Left ventricle myocardium inferior (tissue), 1 donor: ENCODE data around the gene RSRC1. TPM values are rescaled to one million over a fixed set of nuclear protein-coding genes. Genes with fewer than 3 reads are reported as not detected.

Experiments
- DNase-seq: peaks from one replicate; pipeline ENCODE4 v3.0.0-alpha.2; 2020
- H3K27ac ChIP-seq: fragments of 200-600 bp; replicated peaks from 2 replicates; pipeline ENCODE4 v1.8.0; 2021
- H3K27me3 ChIP-seq: fragments of 200-600 bp; 2 replicates; pipeline ENCODE4 v1.8.0; 2021; ENCODE audit warnings: low read depth
- H3K36me3 ChIP-seq: fragments of 200-600 bp; 2 replicates; pipeline ENCODE4 v1.8.0; 2021
- H3K4me1 ChIP-seq: fragments of 200-600 bp; 2 replicates; pipeline ENCODE4 v1.8.0; 2021
- H3K4me3 ChIP-seq: fragments of 200-600 bp; 2 replicates; pipeline ENCODE4 v1.8.0; 2021; ENCODE audit warnings: mild to moderate bottlenecking, moderate library complexity
- H3K9me3 ChIP-seq: fragments of 200-600 bp; replicated peaks from 2 replicates; pipeline ENCODE4 v1.8.0; 2021
- intact Hi-C: fragments of 100-400 bp; cut with micrococcal nuclease; formaldehyde crosslinking; loops from one replicate; pipeline ENCODE4 v1.11.0; 2022
- total RNA-seq: library from RNA; stranded (reverse); fragmentation: NEBNext Ultra II Directional; extraction: Animal tissue kit (Norgen Biotek cat#: 25700); gene quantifications from one replicate; pipeline ENCODE4 v1.2.1, GENCODE V29; 2021
- TF ChIP-seq, protein P1 (sequence below): fragments of 200-600 bp; IDR thresholded peaks from 2 replicates; pipeline ENCODE4 v1.8.0; 2021; ENCODE audit warnings: antibody characterized with exemption, mild to moderate bottlenecking, borderline replicate concordance
- donor health status: DM: no; HTN: yes; CAD: no; lungs with severe emphysema.

The RSRC1 gene
- total RNA-seq, 1 donor from 2014 or later = 19.1 TPM

- H3K27ac ChIP-seq = no peak overlapping the region
- H3K4me3 ChIP-seq = no peak overlapping the region
- H3K9me3 ChIP-seq = peaks cover 24% of the 10 kb centered on the region
- no peak for DNase-seq
- no peaks in the 10 kb centered on the region for H3K27me3 ChIP-seq
- TF ChIP-seq, protein P1, sequence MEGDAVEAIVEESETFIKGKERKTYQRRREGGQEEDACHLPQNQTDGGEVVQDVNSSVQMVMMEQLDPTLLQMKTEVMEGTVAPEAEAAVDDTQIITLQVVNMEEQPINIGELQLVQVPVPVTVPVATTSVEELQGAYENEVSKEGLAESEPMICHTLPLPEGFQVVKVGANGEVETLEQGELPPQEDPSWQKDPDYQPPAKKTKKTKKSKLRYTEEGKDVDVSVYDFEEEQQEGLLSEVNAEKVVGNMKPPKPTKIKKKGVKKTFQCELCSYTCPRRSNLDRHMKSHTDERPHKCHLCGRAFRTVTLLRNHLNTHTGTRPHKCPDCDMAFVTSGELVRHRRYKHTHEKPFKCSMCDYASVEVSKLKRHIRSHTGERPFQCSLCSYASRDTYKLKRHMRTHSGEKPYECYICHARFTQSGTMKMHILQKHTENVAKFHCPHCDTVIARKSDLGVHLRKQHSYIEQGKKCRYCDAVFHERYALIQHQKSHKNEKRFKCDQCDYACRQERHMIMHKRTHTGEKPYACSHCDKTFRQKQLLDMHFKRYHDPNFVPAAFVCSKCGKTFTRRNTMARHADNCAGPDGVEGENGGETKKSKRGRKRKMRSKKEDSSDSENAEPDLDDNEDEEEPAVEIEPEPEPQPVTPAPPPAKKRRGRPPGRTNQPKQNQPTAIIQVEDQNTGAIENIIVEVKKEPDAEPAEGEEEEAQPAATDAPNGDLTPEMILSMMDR = no peak
- H3K36me3 ChIP-seq = no peaks in the 10 kb centered on the region
- no peaks in the 10 kb centered on the region for H3K4me1 ChIP-seq
- intact Hi-C loops = no loop called here
Observed at GRCh38 chr3:158369279-158369678, 259.4 kb downstream of the RSRC1 start.

- H3K27me3 ChIP-seq = no peaks in the 10 kb centered on the region
- DNase-seq = no peak
- H3K4me3 ChIP-seq = no peak overlapping the region
- H3K4me1 ChIP-seq = no peaks in the 10 kb centered on the region
- intact Hi-C loops = no loop called here
- TF ChIP-seq, protein P1 = no peak
- H3K27ac ChIP-seq = no peak overlapping the region
- no peaks in the 10 kb centered on the region for H3K36me3 ChIP-seq
- H3K9me3 ChIP-seq = no peaks in the 10 kb centered on the region
Observed at GRCh38 chr3:158379517-158379916, 269.6 kb downstream of the RSRC1 start.

GRCh38 chr3:158381262-158381868 lies 271.5 kb downstream of the RSRC1 start:
- intact Hi-C loops = no loop called here
- TF ChIP-seq, protein P1 = no peak
- no peak for DNase-seq
- H3K36me3 ChIP-seq = no peaks in the 10 kb centered on the region
- H3K27me3 ChIP-seq = no peaks in the 10 kb centered on the region
- H3K9me3 ChIP-seq = no peaks in the 10 kb centered on the region
- H3K4me1 ChIP-seq = no peaks in the 10 kb centered on the region
- H3K4me3 ChIP-seq = no peak overlapping the region
- H3K27ac ChIP-seq = no peak overlapping the region

- no peak overlapping the region for H3K27ac ChIP-seq
- H3K4me3 ChIP-seq = no peak overlapping the region
- intact Hi-C loops = no loop called here
- no peaks in the 10 kb centered on the region for H3K9me3 ChIP-seq
- DNase-seq = no peak
- H3K27me3 ChIP-seq = no peaks in the 10 kb centered on the region
- TF ChIP-seq, protein P1 = no peak
- H3K4me1 ChIP-seq = peaks cover 6% of the 10 kb centered on the region
- H3K36me3 ChIP-seq = no peaks in the 10 kb centered on the region
Observed at GRCh38 chr3:158382479-158382878, 272.6 kb downstream of the RSRC1 start.

DNA sequence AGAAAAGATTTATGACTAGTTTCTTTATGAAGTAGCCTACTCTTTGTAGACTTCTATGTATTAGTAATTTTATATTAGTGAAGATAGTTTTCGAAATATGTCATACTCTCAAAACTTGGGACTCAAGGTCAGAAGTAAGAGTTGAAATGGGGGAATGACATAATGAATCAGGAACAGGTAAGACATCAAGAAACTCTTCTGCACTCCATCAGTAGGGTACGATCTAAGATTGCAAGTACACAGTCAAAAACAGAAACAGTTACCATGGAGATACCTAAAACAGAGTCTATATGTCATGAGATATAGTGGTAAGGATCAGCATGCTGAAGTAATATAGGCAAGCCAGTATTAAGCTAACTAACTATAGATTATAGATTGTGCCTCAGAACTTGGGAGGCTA lies 274.1 kb downstream of the RSRC1 start:
- intact Hi-C loops = no loop called here
- TF ChIP-seq, protein P1 = no peak
- no peak for DNase-seq

More for the DNA sequence above, 274.1 kb downstream of the RSRC1 start:
- Histone ChIP-seq H3K36me3 (no peaks in the 10 kb centered on the region), H3K9me3 (no peaks in the 10 kb centered on the region), H3K27ac (no peak overlapping the region), H3K4me1 (peaks cover 7% of the 10 kb centered on the region), H3K27me3 (no peaks in the 10 kb centered on the region), H3K4me3 (no peak overlapping the region)
